ENCODE measurements around the gene SLCO1A2.
"Not testable (repeated sequence)": the region's sequence is repeated elsewhere in the genome, so short reads cannot be mapped to it uniquely, and the experiment has no call there.

SLCO1A2 gene

GRCh38 chr12:21372602-21373001 is 37.9 kb upstream of the SLCO1A2 start, which contains the start of gene IAPP:
Gene IAPP (plus strand): TSS chr12:21372902. CDS start chr12:21373352, 450 bp downstream.
- no peak for ATAC-seq (ENCODE audit: insufficient read depth, low read depth)
- H3K27ac ChIP-seq (ENCODE audit: low read length) = no peak within 1 kb of the TSS
- no peaks in the 10 kb centered on the region for H4K20me1 ChIP-seq (ENCODE audit: insufficient read depth, low read length)
- H3K79me2 ChIP-seq (ENCODE audit: insufficient read depth, low read length) = no peaks in the 10 kb centered on the region
- no peaks in the 10 kb centered on the region for H3K4me1 ChIP-seq (ENCODE audit: insufficient read depth, low read length)
- no peaks in the 10 kb centered on the region for H3K36me3 ChIP-seq (ENCODE audit: insufficient read depth, low read length)
- TF ChIP-seq, protein P1, sequence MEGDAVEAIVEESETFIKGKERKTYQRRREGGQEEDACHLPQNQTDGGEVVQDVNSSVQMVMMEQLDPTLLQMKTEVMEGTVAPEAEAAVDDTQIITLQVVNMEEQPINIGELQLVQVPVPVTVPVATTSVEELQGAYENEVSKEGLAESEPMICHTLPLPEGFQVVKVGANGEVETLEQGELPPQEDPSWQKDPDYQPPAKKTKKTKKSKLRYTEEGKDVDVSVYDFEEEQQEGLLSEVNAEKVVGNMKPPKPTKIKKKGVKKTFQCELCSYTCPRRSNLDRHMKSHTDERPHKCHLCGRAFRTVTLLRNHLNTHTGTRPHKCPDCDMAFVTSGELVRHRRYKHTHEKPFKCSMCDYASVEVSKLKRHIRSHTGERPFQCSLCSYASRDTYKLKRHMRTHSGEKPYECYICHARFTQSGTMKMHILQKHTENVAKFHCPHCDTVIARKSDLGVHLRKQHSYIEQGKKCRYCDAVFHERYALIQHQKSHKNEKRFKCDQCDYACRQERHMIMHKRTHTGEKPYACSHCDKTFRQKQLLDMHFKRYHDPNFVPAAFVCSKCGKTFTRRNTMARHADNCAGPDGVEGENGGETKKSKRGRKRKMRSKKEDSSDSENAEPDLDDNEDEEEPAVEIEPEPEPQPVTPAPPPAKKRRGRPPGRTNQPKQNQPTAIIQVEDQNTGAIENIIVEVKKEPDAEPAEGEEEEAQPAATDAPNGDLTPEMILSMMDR (IDR thresholded peaks at IDR 0.05; ENCODE audit: borderline replicate concordance, extremely low read depth, low read length, poor library complexity, severe bottlenecking) = no peak
- TF ChIP-seq EZH2 (IDR thresholded peaks at IDR 0.05; ENCODE audit: borderline replicate concordance, low read depth, low read length, severe bottlenecking) = no peak
- H3K4me2 ChIP-seq (ENCODE audit: insufficient read depth, low read length) = no peak within 1 kb of the TSS
- H3K4me3 ChIP-seq (ENCODE audit: low read depth in 1 of 2, low read length in 2 of 2) = no peak within 1 kb of the TSS
- H3K9me3 ChIP-seq (ENCODE audit: insufficient read depth, low read length, severe bottlenecking) = no peaks in the 10 kb centered on the region
- no peak for DNase-seq
- no peaks in the 10 kb centered on the region for H3K27me3 ChIP-seq (ENCODE audit: insufficient read depth, low read length, poor library complexity)
- no peak within 1 kb of the TSS for H2AFZ ChIP-seq (ENCODE audit: low read depth, low read length)
- no peak within 1 kb of the TSS for H3K9ac ChIP-seq (ENCODE audit: low read depth, low read length)

DNA sequence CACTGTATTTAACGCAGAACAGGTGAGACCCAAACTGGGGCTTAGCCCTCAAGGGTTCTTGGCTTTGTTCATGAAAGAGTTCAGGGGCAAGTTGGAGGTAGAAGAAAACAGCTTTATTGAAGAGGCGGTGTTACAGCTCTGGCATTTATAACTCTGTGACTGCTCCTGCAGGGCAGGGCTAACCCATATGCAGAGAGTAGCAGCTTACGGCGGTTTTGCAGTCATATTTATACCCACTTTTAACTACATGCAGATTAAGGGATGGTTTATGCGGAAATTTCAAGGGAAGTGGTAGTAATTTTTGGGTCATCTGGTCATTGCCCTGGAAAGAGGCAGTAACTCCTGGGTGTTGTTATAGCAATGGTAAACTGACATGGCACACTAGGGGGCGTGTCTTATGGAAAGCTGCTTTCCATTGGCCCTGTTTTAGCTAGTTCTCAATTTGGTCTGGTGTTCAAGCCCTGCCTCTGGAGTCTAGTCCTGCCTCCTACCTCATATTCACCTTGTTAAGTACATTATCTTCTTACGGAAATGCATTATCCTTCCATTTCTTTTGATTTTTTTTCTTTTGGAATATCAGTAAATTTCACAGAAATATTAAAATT is 36.2 kb upstream of the SLCO1A2 start:
- Histone ChIP-seq H3K9me3 (ENCODE audit: insufficient read depth, low read length, severe bottlenecking) (no peaks in the 10 kb centered on the region), H4K20me1 (ENCODE audit: insufficient read depth, low read length) (no peaks in the 10 kb centered on the region), H3K27ac (ENCODE audit: low read length) (no peak overlapping the region), H3K9ac (ENCODE audit: low read depth, low read length) (no peak overlapping the region), H3K4me1 (ENCODE audit: insufficient read depth, low read length) (no peaks in the 10 kb centered on the region), H3K4me2 (ENCODE audit: insufficient read depth, low read length) (no peak overlapping the region), H2AFZ (ENCODE audit: low read depth, low read length) (no peak overlapping the region), H3K27me3 (ENCODE audit: insufficient read depth, low read length, poor library complexity) (no peaks in the 10 kb centered on the region), H3K4me3 (ENCODE audit: low read depth in 1 of 2, low read length in 2 of 2) (no peak overlapping the region), H3K36me3 (ENCODE audit: insufficient read depth, low read length) (no peaks in the 10 kb centered on the region), H3K79me2 (ENCODE audit: insufficient read depth, low read length) (no peaks in the 10 kb centered on the region)
- no peak for TF ChIP-seq EZH2 (IDR thresholded peaks at IDR 0.05; ENCODE audit: borderline replicate concordance, low read depth, low read length, severe bottlenecking)
- ATAC-seq (ENCODE audit: insufficient read depth, low read depth) (no peak), DNase-seq (no peak)

DNA sequence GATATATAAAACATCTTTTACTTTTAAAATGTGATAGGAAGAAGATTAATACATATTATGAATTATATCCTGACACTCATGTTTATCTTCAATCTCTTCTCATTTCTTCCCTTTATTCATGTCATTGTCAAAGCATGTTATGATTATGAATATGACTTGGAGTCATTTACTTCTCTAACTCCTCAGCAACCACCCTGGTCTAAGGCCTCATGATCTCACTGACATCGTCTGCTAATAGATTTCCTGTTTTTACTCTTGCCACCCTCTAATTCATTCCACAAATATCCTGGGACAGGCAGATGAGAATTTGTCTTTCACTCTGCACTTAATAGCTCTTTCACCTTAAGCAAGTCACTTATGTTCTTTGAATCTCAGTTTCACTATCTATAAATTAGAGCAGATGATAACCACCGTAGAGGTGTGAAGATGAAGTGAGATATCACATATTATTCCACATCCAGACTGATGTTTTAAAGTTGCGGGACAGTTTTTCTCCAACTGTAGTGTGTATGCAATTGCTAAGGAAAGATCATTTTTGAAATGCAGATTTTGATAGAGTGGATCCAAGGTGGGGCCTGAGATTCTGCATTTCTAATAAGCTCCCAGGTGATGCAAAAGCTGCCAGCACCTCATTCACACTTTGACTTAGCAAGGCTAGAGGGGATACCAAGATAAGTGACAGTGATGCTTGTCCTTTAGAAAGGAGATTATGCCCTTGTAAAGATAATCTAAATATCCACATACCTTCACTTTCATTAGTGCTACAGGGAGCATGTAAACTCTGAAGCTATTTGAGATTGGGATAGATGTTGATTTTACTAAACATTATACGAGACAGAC is 34.6 kb upstream of the SLCO1A2 start:
- Histone ChIP-seq H3K9ac (ENCODE audit: low read depth, low read length) (no peak overlapping the region), H3K27ac (ENCODE audit: low read length) (no peak overlapping the region), H3K4me3 (ENCODE audit: low read depth in 1 of 2, low read length in 2 of 2) (no peak overlapping the region), H2AFZ (ENCODE audit: low read depth, low read length) (no peak overlapping the region), H3K4me2 (ENCODE audit: insufficient read depth, low read length) (no peak overlapping the region), H3K79me2 (ENCODE audit: insufficient read depth, low read length) (no peaks in the 10 kb centered on the region), H3K27me3 (ENCODE audit: insufficient read depth, low read length, poor library complexity) (no peaks in the 10 kb centered on the region), H3K9me3 (ENCODE audit: insufficient read depth, low read length, severe bottlenecking) (no peaks in the 10 kb centered on the region), H4K20me1 (ENCODE audit: insufficient read depth, low read length) (no peaks in the 10 kb centered on the region), H3K4me1 (ENCODE audit: insufficient read depth, low read length) (no peaks in the 10 kb centered on the region), H3K36me3 (ENCODE audit: insufficient read depth, low read length) (no peaks in the 10 kb centered on the region)
- DNase-seq = no peak
- TF ChIP-seq, protein P1 (IDR thresholded peaks at IDR 0.05; ENCODE audit: borderline replicate concordance, extremely low read depth, low read length, poor library complexity, severe bottlenecking) = no peak
- ATAC-seq (ENCODE audit: insufficient read depth, low read depth) = no peak

DNA sequence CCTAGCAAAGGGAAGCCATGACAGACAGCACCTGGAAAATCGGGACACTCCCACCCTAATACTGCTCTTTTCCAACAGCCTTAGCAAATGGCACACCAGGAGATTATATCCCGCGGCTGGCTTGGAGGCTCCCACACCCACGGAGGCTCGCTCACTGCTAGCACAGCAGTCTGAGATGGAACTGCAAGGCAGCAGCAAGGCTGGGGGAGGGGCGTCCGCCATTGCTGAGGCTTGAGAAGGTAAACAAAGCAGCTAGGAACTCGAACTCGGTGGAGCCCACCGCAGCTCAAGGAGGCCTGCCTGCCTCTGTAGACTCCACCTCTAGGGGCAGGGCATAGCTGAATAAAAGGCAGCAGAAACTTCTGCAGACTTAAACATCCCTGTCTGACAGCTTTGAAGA is 25.9 kb upstream of the SLCO1A2 start:
- not testable (repeated sequence) for H3K9me3 ChIP-seq (ENCODE audit: insufficient read depth, low read length, severe bottlenecking); H2AFZ ChIP-seq (ENCODE audit: low read depth, low read length); ATAC-seq (ENCODE audit: insufficient read depth, low read depth); H3K27ac ChIP-seq (ENCODE audit: low read length); H3K27me3 ChIP-seq (ENCODE audit: insufficient read depth, low read length, poor library complexity); H4K20me1 ChIP-seq (ENCODE audit: insufficient read depth, low read length); DNase-seq; H3K9ac ChIP-seq (ENCODE audit: low read depth, low read length); H3K4me3 ChIP-seq (ENCODE audit: low read depth in 1 of 2, low read length in 2 of 2); H3K4me2 ChIP-seq (ENCODE audit: insufficient read depth, low read length); H3K79me2 ChIP-seq (ENCODE audit: insufficient read depth, low read length); H3K36me3 ChIP-seq (ENCODE audit: insufficient read depth, low read length); H3K4me1 ChIP-seq (ENCODE audit: insufficient read depth, low read length)

Data from DND-41 (cell line).